SK-N-SH (cell line): ENCODE data around the gene SHISA8.

ENCODE experiments used
- EP300 ChIP-seq, 2 experiments: IDR thresholded peaks; 2 replicates each; pipeline versions ENCODE4 v1.4.0 to v1.6.1; 2012; ENCODE audit warnings: borderline replicate concordance in 1 of 2, low read depth in 1 of 2, low read length in 1 of 2
- EZH2phosphoT487 ChIP-seq: fragments of 200-600 bp; sonication (generic); IDR thresholded peaks from 2 replicates; pipeline ENCODE4 v1.6.1; 2017; ENCODE audit warnings: low read depth, mixed run types, mild to moderate bottlenecking, antibody characterized with exemption, moderate library complexity, borderline replicate concordance
- GABPA ChIP-seq: IDR thresholded peaks from 2 replicates; pipeline ENCODE4 v1.4.0; 2012; ENCODE audit warnings: low read depth, mild to moderate bottlenecking
- NRF1 ChIP-seq: IDR thresholded peaks from 2 replicates; pipeline ENCODE4 v1.6.1; 2012; ENCODE audit warnings: low read depth, mild to moderate bottlenecking, low read length
- RFX5 ChIP-seq: IDR thresholded peaks from 2 replicates; pipeline ENCODE4 v1.6.1; 2012; ENCODE audit warnings: mild to moderate bottlenecking, improper control_type of control experiment, low read length
- TF ChIP-seq, protein P1 (sequence below): fragments of 200-600 bp; sonication (generic); IDR thresholded peaks from 2 replicates; pipeline ENCODE4 v1.6.1; 2017; ENCODE audit warnings: antibody characterized with exemption, mild to moderate bottlenecking, moderate library complexity

DNA sequence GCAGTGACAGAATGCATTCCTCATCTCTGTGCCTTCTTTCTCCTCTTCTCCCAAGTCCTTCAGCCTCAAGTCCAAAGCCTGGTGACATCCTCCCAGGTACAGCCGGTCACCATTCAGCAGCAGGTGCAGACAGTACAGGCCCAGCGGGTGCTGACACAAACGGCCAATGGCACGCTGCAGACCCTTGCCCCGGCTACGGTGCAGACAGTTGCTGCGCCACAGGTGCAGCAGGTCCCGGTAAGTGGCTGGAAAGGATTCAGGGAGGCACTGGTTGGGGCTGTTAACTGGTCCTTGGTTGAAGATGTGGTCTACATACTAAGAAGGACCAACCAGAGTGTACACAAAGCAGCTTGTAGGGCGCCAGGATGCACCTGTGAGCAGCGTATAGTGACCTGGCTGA is 46.3 kb downstream of the SHISA8 start:
- TF ChIP-seq EP300 (IDR thresholded peaks at IDR 0.05; ENCODE audit: borderline replicate concordance in 1 of 2, low read depth in 1 of 2, low read length in 1 of 2) (no peak), NRF1 (no peak), EZH2phosphoT487 (no peak), GABPA (no peak), RFX5 (no peak)
- TF ChIP-seq, protein P1, sequence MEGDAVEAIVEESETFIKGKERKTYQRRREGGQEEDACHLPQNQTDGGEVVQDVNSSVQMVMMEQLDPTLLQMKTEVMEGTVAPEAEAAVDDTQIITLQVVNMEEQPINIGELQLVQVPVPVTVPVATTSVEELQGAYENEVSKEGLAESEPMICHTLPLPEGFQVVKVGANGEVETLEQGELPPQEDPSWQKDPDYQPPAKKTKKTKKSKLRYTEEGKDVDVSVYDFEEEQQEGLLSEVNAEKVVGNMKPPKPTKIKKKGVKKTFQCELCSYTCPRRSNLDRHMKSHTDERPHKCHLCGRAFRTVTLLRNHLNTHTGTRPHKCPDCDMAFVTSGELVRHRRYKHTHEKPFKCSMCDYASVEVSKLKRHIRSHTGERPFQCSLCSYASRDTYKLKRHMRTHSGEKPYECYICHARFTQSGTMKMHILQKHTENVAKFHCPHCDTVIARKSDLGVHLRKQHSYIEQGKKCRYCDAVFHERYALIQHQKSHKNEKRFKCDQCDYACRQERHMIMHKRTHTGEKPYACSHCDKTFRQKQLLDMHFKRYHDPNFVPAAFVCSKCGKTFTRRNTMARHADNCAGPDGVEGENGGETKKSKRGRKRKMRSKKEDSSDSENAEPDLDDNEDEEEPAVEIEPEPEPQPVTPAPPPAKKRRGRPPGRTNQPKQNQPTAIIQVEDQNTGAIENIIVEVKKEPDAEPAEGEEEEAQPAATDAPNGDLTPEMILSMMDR = no peak
